A673 (cell line): ENCODE data around the gene CALM3. TPM values are rescaled to one million over a fixed set of nuclear protein-coding genes. Genes with fewer than 3 reads are reported as not detected.

ENCODE experiments used
- Bru-seq: library from RNA; stranded (reverse); fragments of 400-500 nt; gene quantifications from one replicate; lab custom pipeline; 2021; lab: Mats Ljungman, UMichigan
- BruChase-seq, 2 experiments: library from RNA; stranded (reverse); fragments of 400-500 nt; gene quantifications; one replicate each; lab custom pipeline; 2021; lab: Mats Ljungman, UMichigan
- BruUV-seq: library from RNA; stranded (reverse); fragments of 400-500 nt; replicated peaks from 2 replicates; lab custom pipeline; 2021; lab: Mats Ljungman, UMichigan
- CTCF ChIA-PET: fragments of 300-600 bp; sonication (Branson Sonifier 250); formaldehyde crosslinking; loops from one replicate; lab custom pipeline; 2022; ENCODE audit warnings: antibody characterized with exemption; lab: Charles Lee
- POLR2A ChIA-PET: fragments of 300-600 bp; sonication (Branson Sonifier 250); formaldehyde crosslinking; loops from one replicate; lab custom pipeline; 2022; ENCODE audit warnings: antibody characterized with exemption; ENCODE audit not compliant: low non-redundant PET; lab: Charles Lee
- DNase-seq: peaks from one replicate; pipeline ENCODE4 v3.0.0-alpha.2; 2015; ENCODE audit warnings: low spot score
- H3K27ac ChIP-seq: fragments of 200-600 bp; sonication (generic); 2 replicates; pipeline ENCODE4 v1.5.1; 2016; ENCODE audit warnings: mixed run types, low read depth, mild to moderate bottlenecking, mixed read lengths, antibody characterized with exemption, low read length; ENCODE audit not compliant: poor library complexity, severe bottlenecking
- H3K27me3 ChIP-seq: fragments of 200-600 bp; sonication (generic); replicated peaks from 2 replicates; pipeline ENCODE4 v1.6.1; 2017; ENCODE audit warnings: mixed run types, low read depth, mild to moderate bottlenecking, mixed read lengths, antibody characterized with exemption, low read length; ENCODE audit not compliant: insufficient read depth, poor library complexity
- H3K36me3 ChIP-seq: fragments of 200-600 bp; sonication (generic); 2 replicates; pipeline ENCODE4 v1.6.1; 2016; ENCODE audit warnings: mixed run types, mild to moderate bottlenecking, mixed read lengths, antibody characterized with exemption, low read length; ENCODE audit not compliant: insufficient read depth, poor library complexity, severe bottlenecking
- H3K4me1 ChIP-seq: fragments of 200-600 bp; sonication (generic); 2 replicates; pipeline ENCODE4 v1.6.1; 2017; ENCODE audit warnings: mixed run types, mild to moderate bottlenecking, mixed read lengths, antibody characterized with exemption, low read length; ENCODE audit not compliant: insufficient read depth, poor library complexity, severe bottlenecking
- H3K4me3 ChIP-seq: fragments of 200-600 bp; sonication (generic); 2 replicates; pipeline ENCODE4 v1.5.1; 2016; ENCODE audit warnings: low read depth, mixed run types, mild to moderate bottlenecking, mixed read lengths, low read length; ENCODE audit not compliant: poor library complexity, severe bottlenecking
- H3K9me3 ChIP-seq: fragments of 200-600 bp; sonication (generic); 2 replicates; pipeline ENCODE4 v1.6.1; 2016; ENCODE audit warnings: mixed run types, low read depth, mild to moderate bottlenecking, mixed read lengths, antibody characterized with exemption, low read length; ENCODE audit not compliant: poor library complexity, severe bottlenecking
- CTCF ChIP-seq: fragments of 300-800, 200-600 bp; sonication (generic); conservative IDR thresholded peaks from 2 replicates; pipeline ENCODE4 v1.5.1; 2017; ENCODE audit warnings: low read depth, mild to moderate bottlenecking, antibody characterized with exemption, low read length, moderate library complexity, mixed read lengths
- EZH2 ChIP-seq: fragments of 200-600 bp; sonication (generic); IDR thresholded peaks from 2 replicates; pipeline ENCODE4 v1.6.1; 2017; ENCODE audit warnings: borderline replicate concordance, low read depth, mild to moderate bottlenecking, mixed read lengths, antibody characterized with exemption, low read length; ENCODE audit not compliant: poor library complexity, severe bottlenecking
- intact Hi-C: fragments of 100-400 bp; cut with micrococcal nuclease; formaldehyde crosslinking; loops from one replicate; pipeline ENCODE4 v1.10.0; 2022; ENCODE audit not compliant: unreplicated experiment
- long read RNA-seq: library from polyadenylated mRNA; stranded (forward); transcript quantifications from one replicate; pipeline ENCODE4 v2.0.0, GENCODE V29; 2022
- total RNA-seq: library from RNA; stranded (reverse); gene quantifications from 2 replicates; pipeline ENCODE4 v1.2.3, GENCODE V29; 2021

Gene CALM3
- total RNA-seq (272 and 291 TPM in 2 replicates), Bru-seq, nascent RNA (percentile 74 among the genes with signal in this experiment), BruChase-seq, experiment 1, labeled RNA remaining after a 2-hour chase (percentile 87 among the genes with signal in this experiment), BruChase-seq, experiment 2, labeled RNA remaining after a 6-hour chase (percentile 96 among the genes with signal in this experiment)
- long read RNA-seq, transcript CALM3-202 (6 exons, 702 nt) = minor isoform, 8 of 741 reads
- long read RNA-seq, transcript CALM3-207 (4 exons, 721 nt) = minor isoform, 11 of 741 reads
- long read RNA-seq, transcript CALM3-201 (6 exons, 2,289 nt) = major isoform, 657 of 741 reads
- long read RNA-seq, partial matches to known transcripts = 12 of 741 reads
- long read RNA-seq, other reads (novel, unspliced or antisense) = 47 of 741 reads

GRCh38 chr19:46601318-46602224, at the start of gene CALM3:
TSS of gene CALM3 (plus strand) at chr19:46601330. CDS start at chr19:46601435, 105 bp downstream.
- BruUV-seq = TSS peak; percentile 48
- intact Hi-C loops = loop anchor here (5.0 kb wide), 1 partner anchor 74 kb away; no protein-coding TSS in a partner anchor

GRCh38 chr19:46552891-46553290, 48.2 kb upstream of the CALM3 start:
- ChIA-PET POLR2A (no interaction called here), CTCF (no interaction called here)
- TF ChIP-seq CTCF (no peak), EZH2 (no peak)
- H3K9me3 ChIP-seq = peaks cover 22% of the 10 kb centered on the region
- H3K27ac ChIP-seq = no peak overlapping the region
- peaks cover 11% of the 10 kb centered on the region for H3K27me3 ChIP-seq
- DNase-seq = no peak
- no TSS peak for BruUV-seq
- intact Hi-C loops = no loop called here
- no peaks in the 10 kb centered on the region for H3K4me1 ChIP-seq
- no peaks in the 10 kb centered on the region for H3K36me3 ChIP-seq
- no peak overlapping the region for H3K4me3 ChIP-seq

More at GRCh38 chr19:46601318-46602224, at the start of gene CALM3:
- no peak for DNase-seq
- H3K4me3 ChIP-seq = peak within 1 kb of the TSS; percentile 100
- H3K9me3 ChIP-seq = peaks cover 10% of the 10 kb centered on the region
- CTCF ChIA-PET = interaction anchor here (0.8 to 1.3 kb wide), 3 partner anchors 28 to 60 kb away, joined by 3 to 8 read pairs (median 7); partner anchors contain the start of gene DACT3
- H3K36me3 ChIP-seq = peaks cover 14% of the 10 kb centered on the region
- H3K4me1 ChIP-seq = peaks cover 10% of the 10 kb centered on the region
- peak within 1 kb of the TSS; percentile 100 for H3K27ac ChIP-seq
- TF ChIP-seq CTCF (no peak), EZH2 (no peak)
- POLR2A ChIA-PET = no interaction called here
- no peaks in the 10 kb centered on the region for H3K27me3 ChIP-seq

GRCh38 chr19:46554161-46554560, 47.0 kb upstream of the CALM3 start:
- intact Hi-C loops = no loop called here
- no peak for DNase-seq
- Histone ChIP-seq H3K9me3 (peaks cover 22% of the 10 kb centered on the region), H3K4me3 (no peak overlapping the region), H3K27me3 (peaks cover 11% of the 10 kb centered on the region), H3K27ac (no peak overlapping the region), H3K4me1 (no peaks in the 10 kb centered on the region), H3K36me3 (no peaks in the 10 kb centered on the region)
- BruUV-seq = no TSS peak
- CTCF ChIA-PET = interaction anchor here (1.0 kb wide), 1 partner anchor 17 kb away, joined by 3 read pairs; no protein-coding TSS in a partner anchor
- TF ChIP-seq CTCF (no peak), EZH2 (no peak)
- POLR2A ChIA-PET = no interaction called here
